Stimulated activated naive CD4-positive, alpha-beta T cell treated with Interleukin-2 at 50 U/mL for 16 hours (primary cell): Measurements from ENCODE around the gene RAI1.
"Not testable (repeated sequence)": the region's sequence is repeated elsewhere in the genome, so short reads cannot be mapped to it uniquely, and the experiment has no call there.

ENCODE experiments used
- DNase-seq: peaks from one replicate; lab custom pipeline; 2025; lab: John Stamatoyannopoulos, UW

RAI1 gene

DNA sequence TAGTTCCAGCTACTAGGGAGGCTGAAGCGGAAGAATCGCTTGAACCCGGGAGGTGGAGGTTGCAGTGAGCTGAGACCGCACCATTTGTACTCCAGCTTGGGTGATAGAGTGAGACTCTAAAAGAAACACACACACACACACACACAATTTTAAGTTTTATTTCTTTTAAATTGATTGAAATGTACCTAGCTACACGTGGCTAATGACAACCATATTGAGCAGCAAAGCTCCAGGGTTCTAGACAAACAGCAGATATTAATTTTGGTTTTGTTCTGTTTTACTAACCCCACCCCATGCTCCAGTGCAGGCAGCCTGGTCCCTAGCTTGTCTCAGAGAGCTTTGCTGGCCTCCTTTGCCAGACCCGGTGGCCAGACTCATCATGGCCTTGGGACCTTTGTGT, 16.0 kb upstream of the RAI1 start:
- no peak for DNase-seq

DNA sequence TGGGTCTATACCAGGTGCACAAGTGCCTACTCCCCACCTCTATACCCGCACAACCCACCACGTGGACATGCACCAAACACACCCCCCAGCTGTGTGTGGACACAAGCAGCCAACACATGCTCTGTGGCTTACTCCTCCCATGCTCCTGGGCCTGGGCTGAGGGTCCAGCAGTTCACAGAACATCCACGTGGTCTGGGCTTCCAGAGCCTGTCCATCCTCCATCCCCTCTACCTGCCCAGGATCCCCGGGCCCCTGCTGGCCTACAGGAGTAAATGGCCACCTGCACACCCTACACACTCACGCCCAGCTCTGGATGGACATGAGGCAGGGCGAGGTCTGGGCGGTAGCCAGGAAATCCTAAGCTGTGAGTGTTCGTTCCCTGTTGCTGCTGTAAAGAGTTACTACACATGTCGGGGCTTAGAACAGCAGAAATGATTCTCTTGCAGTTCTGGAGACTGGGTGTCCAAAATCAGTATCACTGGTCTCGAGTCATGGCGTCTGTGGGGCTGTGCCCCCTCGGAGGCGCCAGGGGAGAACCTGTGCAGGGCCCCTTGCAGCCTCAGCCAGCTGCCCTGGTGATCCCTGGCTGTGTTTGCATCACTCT, 15.0 kb upstream of the RAI1 start:
- no peak for DNase-seq

DNA sequence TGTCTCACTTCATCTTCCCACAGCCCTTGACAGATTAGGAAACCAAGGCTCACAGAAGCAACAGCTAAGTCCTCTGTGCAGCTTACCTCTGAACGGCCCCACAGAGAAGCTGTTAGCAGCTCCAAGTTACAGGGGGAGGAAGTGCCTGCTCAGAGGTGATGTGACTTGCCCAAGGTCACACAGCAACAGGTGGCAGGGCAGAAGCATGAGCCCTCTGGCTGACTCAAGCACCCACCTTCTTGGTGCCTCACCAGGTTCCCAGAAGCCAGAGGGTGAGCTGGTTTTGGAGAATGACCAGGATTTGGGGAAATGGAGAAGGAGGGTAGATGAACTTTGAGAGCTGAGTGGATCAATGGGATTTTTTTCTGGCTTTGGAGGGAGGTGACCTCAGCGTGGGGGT, 14.0 kb upstream of the RAI1 start:
- no peak for DNase-seq

DNA sequence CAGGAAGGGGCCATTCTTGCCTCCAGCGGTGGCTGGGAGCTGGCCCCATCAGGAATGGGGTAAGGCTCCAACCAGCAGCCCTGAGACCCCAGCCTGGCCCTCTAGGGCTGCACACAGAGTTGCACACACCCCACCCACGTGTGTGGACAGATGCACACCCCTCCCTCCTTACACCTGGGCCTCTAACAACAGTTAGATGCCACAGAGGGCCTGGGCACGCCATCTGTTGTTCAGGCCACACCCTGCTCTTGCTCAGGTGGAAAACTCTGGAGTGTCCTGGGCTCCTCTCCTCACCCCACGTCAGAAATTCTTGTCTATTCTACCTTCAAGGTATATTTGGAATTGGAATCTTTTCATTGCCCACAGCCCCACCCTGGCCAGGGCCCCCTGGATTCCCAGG, 13.3 kb upstream of the RAI1 start:
- DNase-seq: no peak

DNA sequence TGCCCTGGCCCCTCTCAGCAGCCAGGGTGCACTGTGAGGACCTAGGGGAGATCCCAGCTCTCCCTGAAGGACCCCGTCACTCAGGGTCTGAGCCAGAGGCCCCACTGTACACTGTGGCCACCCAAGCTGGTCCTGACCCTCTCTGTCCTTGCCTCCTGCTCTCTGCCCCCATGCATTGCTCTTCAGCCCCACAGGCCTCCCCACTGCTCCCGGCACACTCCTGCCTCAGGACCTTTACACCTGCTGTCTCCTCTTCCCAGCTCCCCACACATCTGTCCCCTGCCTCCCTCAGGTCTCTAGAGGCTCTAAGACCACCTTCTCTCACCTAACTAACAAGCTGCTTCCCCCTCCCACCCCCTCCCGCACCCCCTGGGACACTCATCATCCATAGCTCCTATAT, 12.9 kb upstream of the RAI1 start:
- no peak for DNase-seq

DNA sequence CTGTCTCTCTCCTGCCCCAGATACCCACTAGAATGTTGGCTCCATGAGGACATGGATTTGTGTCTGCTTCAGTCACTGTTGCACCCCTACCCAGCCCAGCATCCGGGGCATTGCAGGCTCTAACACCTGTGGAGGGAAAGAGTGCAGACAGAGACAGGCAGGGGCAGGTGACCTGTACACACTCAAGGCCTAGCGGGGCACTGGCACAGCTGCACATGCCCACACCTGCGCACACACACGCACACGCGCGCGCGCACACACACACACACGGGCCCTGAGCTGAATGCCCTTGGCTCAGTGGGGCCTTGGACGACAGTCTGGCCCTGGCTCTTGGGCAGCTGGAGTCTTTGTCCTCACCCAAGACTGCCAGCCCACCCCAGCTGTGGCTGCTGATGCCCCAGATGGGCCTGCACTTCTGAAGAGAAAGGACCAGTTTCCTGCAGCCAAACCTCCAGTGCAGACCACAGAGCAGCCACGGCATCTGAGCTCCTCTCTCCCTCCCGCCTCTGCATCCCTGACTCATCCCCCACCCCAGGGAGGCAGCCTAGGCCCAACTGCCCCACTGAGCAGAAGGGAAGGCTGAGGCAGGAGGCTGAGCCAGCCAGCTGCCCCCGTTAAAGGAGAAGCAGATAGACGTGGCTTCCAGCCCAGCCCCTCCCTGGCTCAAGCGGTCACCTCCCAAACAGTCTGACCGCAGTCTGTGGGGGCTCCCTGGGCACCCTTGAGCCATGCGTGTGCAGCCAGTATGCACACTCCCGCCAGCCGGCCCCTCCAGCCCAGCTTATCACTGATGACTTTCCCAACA, 12.3 kb upstream of the RAI1 start:
- no peak for DNase-seq

DNA sequence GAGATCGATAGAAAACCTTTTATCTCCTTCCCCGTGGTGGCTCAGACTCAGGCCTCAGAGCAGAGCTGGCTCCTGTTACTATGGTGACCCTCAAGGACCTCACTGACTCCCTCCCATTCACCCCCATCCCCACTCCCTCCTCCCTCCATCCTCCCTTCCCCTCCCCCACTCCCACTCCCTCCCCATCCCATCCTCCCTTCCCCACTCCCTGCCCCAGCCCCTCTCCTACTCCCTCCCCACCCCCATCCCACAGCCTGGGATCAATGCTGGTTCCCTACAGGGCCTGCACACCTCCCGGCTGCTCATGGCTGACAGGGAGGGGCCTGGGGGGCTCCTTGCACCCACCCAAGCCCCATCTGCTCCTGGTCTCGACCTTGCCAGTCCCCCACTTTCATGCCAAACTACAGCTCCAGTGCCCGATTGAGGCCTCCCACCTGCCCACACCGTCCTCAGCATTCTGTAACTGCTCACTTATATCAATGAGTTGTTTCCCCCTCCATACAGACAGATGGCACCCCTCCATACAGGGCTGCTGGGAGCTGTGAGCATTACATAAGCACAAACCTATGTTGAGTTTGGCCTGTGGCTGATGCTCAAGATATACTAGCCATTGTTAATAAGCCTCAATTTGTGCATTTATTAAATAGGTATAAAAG, 11.6 kb upstream of the RAI1 start:
- no peak for DNase-seq

DNA sequence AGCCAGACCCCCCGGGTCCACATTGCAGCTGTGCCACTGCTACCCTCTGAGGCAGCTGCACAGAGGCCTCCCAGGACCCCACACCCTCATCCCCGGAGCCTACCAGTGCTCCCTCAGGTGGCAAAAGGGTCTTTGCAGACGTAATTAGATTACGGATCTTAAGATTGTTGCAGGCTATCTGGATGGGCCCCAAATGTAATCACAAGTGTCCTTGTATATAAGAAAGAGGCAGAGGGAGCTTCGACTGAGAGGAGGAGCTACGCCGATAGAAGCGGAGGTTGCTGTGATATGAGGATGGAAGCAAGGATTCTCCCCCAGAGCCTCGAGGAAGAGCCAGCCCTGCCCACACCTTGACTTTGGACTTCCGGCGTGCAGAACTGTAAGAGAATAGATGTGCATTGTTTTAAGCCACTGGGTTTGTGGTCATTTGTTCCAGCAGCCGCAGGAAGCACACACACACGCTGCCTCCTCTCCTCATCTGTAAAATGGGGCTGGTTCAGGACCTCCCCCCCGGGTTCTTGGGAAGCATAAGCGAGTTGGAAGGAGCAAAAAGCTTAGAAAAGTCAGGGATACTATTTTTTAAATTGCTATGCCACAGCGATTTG, 10.5 kb upstream of the RAI1 start:
- DNase-seq: no peak

DNA sequence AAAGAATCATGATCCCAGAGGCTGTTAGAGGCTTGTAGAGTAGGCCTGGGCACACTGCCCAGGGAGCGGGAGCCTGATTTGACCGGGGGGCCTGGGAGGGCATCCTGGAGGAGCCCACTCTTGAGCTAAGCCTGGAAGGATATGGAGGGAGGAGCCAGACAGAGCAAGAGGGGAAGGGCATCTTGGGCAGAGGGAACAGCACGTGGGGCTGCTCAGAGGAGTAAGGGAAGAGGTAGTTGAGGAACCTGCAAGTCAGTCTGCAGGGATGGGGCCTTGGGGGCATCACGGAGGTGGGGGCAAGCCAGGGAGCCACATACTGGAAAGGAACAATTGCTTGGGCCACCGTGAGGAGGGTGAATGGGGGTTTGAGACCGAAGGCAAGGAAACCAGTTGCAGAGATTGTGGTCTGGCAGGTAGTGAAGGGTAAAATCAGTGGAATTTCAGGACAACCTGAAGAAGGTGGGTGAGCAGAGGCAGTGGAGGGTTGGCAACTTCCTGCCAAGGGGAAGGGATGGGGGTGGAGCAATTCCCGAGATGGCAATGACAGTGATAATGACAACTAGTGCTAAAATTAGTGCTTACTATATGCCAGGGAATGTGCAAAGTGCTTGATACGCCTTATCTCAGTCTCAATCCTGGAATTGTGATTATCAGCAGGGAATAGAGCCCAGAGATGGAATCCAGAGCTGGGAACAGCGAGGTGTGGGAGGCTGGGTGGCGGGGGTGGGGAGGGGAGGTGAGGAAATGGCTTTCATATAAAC, 9.7 kb upstream of the RAI1 start:
- DNase-seq: no peak

DNA sequence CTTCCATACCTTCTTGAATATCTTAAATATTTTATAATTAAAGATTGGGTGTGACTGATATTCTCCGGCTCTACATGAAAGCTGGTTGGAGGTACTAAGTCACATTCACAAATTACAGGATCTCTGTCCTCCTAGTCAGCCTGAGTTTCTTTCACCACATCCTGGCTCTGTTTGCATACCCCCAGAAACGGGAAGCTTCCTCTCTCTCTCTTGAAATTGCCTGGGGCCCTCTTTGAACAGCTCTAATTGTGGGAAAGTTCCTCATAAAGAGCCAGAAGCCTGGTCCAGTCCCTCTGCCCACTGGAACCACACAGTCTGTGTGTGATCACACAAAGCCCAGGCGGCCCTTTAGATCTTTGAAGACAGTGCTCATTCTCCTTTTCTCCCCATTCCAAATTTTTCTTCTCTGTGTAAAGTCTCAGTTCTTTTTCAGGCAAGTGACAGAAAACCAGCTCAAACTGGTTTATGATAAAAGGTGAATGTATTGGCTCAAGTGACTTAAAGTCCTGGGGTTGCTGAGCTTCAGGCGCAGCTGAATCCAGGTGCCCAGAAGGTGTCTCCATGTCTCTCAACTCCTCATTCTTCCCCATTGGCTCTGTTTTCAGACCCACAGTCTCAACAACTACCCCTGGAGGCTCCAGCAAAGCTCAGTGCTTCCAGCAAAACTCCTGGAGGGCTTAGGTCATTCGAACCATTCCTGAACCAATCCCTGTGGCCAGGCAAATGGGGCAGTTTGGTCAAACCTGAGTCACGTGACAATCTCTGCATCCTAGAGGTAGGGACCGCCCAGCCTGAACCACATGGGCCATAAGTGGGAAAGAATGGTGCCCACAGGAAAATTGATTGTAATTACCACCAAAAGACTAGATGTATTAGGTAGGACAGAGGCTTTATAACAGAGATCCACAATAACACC, 8.5 kb upstream of the RAI1 start:
- DNase-seq: no peak

DNA sequence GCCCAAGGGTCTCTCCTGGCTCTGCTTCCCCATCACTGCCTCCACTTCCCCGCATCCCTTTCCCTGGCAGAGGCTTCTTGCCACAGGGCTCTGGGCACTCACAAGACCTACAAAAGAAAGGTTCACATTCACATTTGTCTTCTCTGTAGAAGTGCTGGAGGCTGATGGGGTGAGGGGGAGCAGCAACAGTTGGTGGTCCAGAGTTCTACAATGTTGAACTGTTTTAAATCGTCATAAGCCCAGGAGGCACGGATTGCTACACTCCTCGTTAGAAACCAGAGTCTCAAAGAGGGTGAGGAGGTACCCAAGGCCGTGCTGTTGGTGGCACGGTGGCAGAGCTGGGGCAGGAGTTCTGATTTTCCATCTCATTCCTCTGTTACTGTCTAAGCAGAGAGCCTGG, 5.8 kb upstream of the RAI1 start:
- no peak for DNase-seq

DNA sequence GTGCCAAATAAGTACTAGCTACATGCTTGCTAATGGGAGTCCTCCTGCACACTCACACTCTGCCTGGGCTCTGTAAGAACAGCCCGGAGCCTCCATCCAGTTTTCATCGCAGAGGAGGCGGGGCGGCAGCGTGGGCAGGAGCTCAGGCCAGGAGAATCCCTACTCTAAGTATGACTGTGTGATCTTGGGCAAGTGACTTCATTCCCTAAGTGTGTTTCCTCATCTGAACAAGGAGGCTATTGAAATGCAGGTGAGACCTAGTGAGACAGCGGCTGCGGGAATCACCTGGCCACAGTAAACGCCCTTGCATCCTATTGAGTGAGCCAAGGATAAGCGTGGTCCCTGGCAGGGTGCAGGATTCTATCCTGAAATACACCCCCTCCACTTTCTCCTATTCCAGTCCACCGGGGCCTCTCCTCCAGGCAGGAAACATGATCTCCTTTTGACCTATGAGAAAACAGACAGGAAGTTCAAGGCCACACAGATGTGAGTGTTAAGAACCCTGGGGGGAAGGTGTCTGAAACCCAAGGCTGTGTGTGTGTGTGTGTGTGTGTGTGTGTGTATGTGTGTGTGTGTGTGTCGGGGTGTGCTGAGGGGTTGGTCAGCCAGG, 5.2 kb upstream of the RAI1 start:
- no peak for DNase-seq

DNA sequence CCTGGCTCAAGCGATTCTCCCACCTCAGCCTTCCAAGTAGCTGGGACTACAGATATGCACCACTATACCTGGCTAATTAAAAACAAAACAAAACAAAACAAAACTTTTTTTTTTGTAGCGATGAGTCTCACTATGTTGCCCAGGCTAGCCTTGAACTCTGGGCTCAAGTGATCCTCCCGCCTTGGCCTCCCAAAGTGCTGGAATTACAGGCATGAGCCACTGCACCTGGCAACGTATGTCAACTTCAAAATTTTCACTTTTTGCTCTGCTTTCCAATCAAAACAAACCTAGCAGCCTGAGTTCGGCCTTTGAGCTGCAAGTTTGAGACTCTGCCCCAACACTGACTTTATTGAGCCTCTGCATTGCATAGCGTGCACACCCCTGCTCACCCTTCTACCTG, 4.5 kb upstream of the RAI1 start:
- DNase-seq: no peak

DNA sequence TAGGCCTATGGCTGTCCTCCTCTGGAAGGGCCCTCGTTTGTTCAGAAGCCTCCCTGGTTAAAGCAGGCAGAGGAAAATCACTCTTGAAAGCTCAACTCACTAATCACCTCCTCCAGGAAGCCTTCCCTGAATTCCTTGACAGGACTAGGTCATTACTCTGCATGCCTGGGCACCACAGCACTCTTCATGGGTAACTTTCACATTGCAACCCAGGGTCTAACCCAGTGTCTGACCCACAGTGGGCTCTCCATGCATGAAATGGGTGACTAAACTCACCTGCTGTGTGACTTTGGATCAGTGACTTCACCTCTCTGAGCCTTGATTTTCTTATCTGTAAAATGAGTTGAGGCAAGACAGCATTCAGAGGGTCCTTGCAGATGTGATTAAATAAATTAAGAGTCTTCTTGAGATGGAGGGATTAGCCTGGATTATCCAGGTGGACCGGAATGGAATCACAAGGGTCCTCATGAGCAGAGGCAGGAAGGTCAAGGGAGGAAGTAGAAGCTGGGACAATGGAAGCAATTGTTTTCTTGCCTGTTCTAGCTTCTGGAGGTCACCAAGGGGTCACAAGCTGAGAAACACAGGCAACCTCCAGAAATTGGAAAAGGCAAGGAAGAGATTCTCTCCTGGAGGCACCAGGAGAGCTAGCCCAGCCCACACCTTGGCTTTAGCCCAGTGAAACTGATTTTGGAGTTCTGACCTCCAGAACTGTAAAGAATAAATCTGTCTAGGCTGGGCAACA, 3.8 kb upstream of the RAI1 start:
- DNase-seq: no peak

DNA sequence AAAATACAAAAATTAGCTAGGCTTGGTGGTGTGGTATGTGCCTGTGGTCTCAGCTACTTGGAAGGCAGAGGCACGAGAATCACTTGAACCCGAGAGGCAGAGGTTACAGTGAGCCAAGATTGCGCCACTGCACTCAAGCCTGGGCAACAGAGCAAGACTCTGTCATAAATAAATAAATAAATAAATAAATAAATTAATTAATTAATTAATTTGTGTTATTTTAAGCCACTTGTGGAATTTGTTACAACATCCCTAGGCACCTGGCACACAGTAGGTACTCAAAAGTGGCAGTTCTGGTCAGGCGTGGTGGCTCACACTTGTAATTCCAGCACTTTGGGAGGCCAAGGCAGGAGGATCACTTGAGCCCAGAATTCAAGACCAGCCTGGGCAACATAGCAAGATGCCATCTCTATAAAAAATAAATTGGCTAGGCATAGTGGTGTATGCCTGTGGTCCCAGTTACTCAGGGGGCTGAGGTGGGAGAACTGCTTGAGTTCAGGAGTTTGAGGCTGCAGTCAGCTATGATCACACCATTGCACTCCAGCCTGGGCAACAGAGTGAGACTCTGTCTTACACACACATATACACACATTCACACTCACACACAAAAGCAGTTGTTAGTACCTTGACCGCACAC, 3.1 kb upstream of the RAI1 start:
- not testable (repeated sequence) for DNase-seq

DNA sequence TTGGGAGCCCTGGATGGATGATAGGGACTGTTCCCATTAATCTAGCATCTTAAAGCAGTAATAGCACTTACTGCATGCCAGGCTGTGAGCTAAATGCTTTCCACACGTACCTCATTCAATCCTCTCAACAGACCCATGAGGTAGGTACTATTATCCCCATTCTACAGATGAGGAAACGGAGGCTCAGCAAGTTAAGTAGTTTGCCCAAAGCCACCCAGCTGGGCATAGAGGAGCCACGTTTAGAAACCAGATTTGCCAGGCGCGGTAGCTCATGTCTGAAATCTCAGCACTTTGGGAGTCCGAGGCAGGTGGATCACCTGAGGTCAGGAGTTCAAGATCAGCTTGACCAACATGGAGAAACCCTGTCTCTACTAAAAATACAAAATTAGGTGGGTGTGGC, 2.0 kb upstream of the RAI1 start:
- DNase-seq: no peak

DNA sequence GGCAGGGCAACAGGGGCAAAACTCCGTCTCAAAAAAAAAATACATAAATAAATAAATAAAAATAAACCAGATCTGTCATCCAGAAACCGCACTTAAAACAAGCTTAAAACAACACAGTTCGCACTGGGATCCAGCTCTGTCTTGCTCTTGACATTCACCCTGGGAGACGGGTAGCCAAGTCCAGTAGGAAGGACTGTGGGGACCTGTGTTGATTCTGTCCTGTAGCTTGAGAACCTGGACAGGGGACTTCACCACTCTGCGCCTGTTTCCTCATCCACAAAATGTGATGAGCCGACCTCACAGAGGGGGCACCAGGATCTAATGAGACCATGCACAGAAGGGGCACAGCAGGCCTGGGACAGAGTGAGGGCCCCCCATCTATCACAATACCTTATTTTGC, 1.5 kb upstream of the RAI1 start:
- no peak for DNase-seq

DNA sequence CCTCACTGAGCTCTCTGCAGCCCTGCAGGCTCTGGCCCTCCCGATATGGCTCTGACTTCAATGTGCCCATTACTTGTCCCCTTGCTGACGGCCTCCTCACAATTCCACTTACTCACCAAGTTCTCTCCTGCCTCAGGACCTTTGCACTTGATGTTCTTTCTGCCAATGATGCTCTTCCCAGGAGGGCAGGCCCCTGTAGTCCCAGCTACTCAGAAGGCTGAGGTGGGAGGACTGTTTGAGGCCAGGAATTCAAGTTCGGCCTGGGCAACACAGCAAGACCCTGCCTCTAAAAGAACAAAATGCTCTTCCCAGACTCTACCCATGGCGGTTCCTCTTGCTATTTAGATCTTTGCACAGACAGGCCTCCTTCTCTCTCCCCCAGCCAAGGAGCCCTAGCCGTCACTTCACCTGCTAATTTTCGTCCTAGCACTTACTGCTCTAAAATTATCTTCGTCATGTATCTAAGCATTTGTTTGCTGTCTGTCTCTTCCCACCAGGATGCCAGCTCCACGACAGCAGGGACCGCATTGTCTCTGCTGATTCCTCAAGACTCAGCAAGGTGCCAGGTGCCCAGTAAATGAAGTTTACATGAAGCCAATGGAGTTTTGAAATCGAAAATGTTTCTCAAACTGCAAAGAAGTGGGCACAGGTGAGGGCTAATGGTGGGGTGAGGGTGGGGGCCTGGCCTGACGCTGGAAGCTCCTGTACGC, 626 bp upstream of the RAI1 start:
- no peak for DNase-seq

DNA sequence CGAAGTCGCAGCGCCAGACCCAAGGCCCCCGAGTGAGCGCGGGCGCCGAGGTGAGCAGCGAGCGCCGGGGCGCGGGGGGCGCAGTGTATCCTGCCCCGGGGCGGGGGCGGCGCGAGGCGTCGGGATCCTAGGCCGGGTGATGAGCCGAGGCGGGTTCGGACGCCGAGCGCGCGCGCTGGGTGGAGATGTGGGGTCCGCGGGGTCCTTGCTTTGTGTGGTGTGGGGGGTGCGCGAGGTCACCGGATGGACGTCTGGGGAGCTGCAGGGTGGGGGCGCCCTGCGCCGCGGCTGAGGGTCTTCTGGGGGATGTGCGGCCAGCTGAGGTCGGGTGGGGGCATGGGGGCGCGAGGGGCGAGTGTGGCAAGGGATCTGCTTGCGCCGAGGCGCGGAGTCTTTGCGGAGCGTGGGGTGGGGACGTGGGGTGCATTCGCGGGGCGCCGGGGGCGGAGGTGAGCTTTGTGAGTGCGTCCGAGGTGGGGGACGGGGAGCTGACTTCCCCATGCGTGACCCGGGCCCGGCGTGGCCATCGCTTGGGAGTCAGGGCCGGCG, 560 bp downstream of the RAI1 start:
- peak; percentile 38 for DNase-seq
